WTC11 (cell line): ENCODE data around the gene CER1. TPM values are rescaled to one million over a fixed set of nuclear protein-coding genes. Genes with fewer than 3 reads are reported as not detected.

Experiments
- ATAC-seq: fragments of 200-7000 bp; cut with Tn5 transposase; 2 replicates; pipeline ENCODE4 v1.10.0; 2021; ENCODE audit warnings: mild to moderate bottlenecking, moderate library complexity
- CTCF ChIA-PET: fragments of 300-600 bp; sonication (Branson Sonifier 250); formaldehyde crosslinking; loops from one replicate; lab custom pipeline; 2021; ENCODE audit warnings: antibody characterized with exemption; lab: Charles Lee
- POLR2A ChIA-PET: fragments of 350-600 bp; sonication (Branson Sonifier 250); formaldehyde crosslinking; loops from one replicate; lab custom pipeline; 2021; ENCODE audit warnings: antibody characterized with exemption; lab: Charles Lee
- DNase-seq: peaks from one replicate; pipeline ENCODE4 v3.0.0; 2021; ENCODE audit warnings: low spot score
- H3K27ac Mint-ChIP-seq: 2 replicates; pipeline ENCODE4 v1.8.0; 2021; ENCODE audit warnings: mixed read lengths
- H3K27me3 Mint-ChIP-seq: 2 replicates; pipeline ENCODE4 v1.8.0; 2021; ENCODE audit warnings: low read depth, mild to moderate bottlenecking, moderate library complexity, mixed read lengths
- H3K36me3 Mint-ChIP-seq: 2 replicates; pipeline ENCODE4 v1.8.0; 2021; ENCODE audit warnings: mixed read lengths
- H3K4me1 Mint-ChIP-seq: 2 replicates; pipeline ENCODE4 v1.8.0; 2022; ENCODE audit warnings: mixed read lengths
- H3K4me3 Mint-ChIP-seq: 2 replicates; pipeline ENCODE4 v1.8.0; 2021; ENCODE audit warnings: mild to moderate bottlenecking, moderate library complexity, mixed read lengths
- H3K9me3 Mint-ChIP-seq: 2 replicates; pipeline ENCODE4 v1.8.0; 2021; ENCODE audit warnings: mixed read lengths
- ATF1 ChIP-seq: sonication (generic); formaldehyde crosslinking; IDR thresholded peaks from 2 replicates; pipeline ENCODE4 v1.8.1; 2023; ENCODE audit warnings: mild to moderate bottlenecking, moderate library complexity, missing genetic modification reagents
- CBFB ChIP-seq: sonication (generic); formaldehyde crosslinking; IDR thresholded peaks from 2 replicates; pipeline ENCODE4 v1.8.1; 2022; ENCODE audit warnings: mild to moderate bottlenecking, low read depth, missing genetic modification reagents
- FOXP1 ChIP-seq: sonication (generic); formaldehyde crosslinking; IDR thresholded peaks from 2 replicates; pipeline ENCODE4 v1.8.0; 2022; ENCODE audit warnings: missing genetic modification reagents, mild to moderate bottlenecking, moderate library complexity, borderline replicate concordance
- MXD4 ChIP-seq: fragments of 250-450 bp; sonication (Bioruptor Pico); IDR thresholded peaks from 2 replicates; pipeline ENCODE4 v1.8.0; 2021; ENCODE audit warnings: mild to moderate bottlenecking, moderate library complexity, borderline replicate concordance
- RELA ChIP-seq: sonication (generic); formaldehyde crosslinking; IDR thresholded peaks from 2 replicates; pipeline ENCODE4 v1.8.1; 2022; ENCODE audit warnings: missing genetic modification reagents, mild to moderate bottlenecking, borderline replicate concordance
- SOX15 ChIP-seq: fragments of 250-450 bp; sonication (Bioruptor Pico); IDR thresholded peaks from 2 replicates; pipeline ENCODE4 v1.9.0; 2021; ENCODE audit warnings: mild to moderate bottlenecking
- TCF7 ChIP-seq: sonication (generic); formaldehyde crosslinking; IDR thresholded peaks from 2 replicates; pipeline ENCODE4 v1.8.0; 2022; ENCODE audit warnings: mild to moderate bottlenecking, low read depth, missing genetic modification reagents, moderate library complexity
- TP53 ChIP-seq: sonication (generic); formaldehyde crosslinking; IDR thresholded peaks from 2 replicates; pipeline ENCODE4 v1.8.1; 2023; ENCODE audit warnings: mild to moderate bottlenecking, missing genetic modification reagents
- ZNF219 ChIP-seq: sonication (generic); formaldehyde crosslinking; IDR thresholded peaks from 2 replicates; pipeline ENCODE4 v1.8.0; 2023; ENCODE audit warnings: missing genetic modification reagents, mild to moderate bottlenecking, borderline replicate concordance
- ZNF317 ChIP-seq: sonication (generic); formaldehyde crosslinking; IDR thresholded peaks from 2 replicates; pipeline ENCODE4 v1.8.1; 2023; ENCODE audit warnings: low read depth, mild to moderate bottlenecking, moderate library complexity, missing genetic modification reagents, borderline replicate concordance
- ZNF671 ChIP-seq: fragments of 250-450 bp; sonication (Bioruptor Pico); IDR thresholded peaks from 2 replicates; pipeline ENCODE4 v1.8.0; 2021; ENCODE audit warnings: mild to moderate bottlenecking
- total RNA-seq: library from RNA; stranded (reverse); gene quantifications from 3 replicates; pipeline ENCODE4 v1.2.3, GENCODE V29; 2021
- TF ChIP-seq, protein P1 (sequence below): fragments of 250-450 bp; sonication (Bioruptor Pico); IDR thresholded peaks from 2 replicates; pipeline ENCODE4 v1.9.0; 2021; ENCODE audit warnings: mild to moderate bottlenecking
- TF ChIP-seq, protein P2 (sequence below): sonication (generic); formaldehyde crosslinking; IDR thresholded peaks from 2 replicates; pipeline ENCODE4 v1.8.0; 2023; ENCODE audit warnings: mild to moderate bottlenecking, missing genetic modification reagents
- TF ChIP-seq, protein P3 (sequence below): sonication (generic); formaldehyde crosslinking; IDR thresholded peaks from 2 replicates; pipeline ENCODE4 v1.8.0; 2023; ENCODE audit warnings: missing genetic modification reagents, mild to moderate bottlenecking, borderline replicate concordance
- TF ChIP-seq, protein P4 (sequence below): sonication (generic); formaldehyde crosslinking; IDR thresholded peaks from 2 replicates; pipeline ENCODE4 v1.8.1; 2023; ENCODE audit warnings: mild to moderate bottlenecking, missing genetic modification reagents, moderate library complexity
- TF ChIP-seq, protein P5 (sequence below): sonication (generic); formaldehyde crosslinking; IDR thresholded peaks from 2 replicates; pipeline ENCODE4 v1.8.0; 2022; ENCODE audit warnings: mild to moderate bottlenecking, missing genetic modification reagents
- TF ChIP-seq, protein P6 (sequence below): sonication (generic); formaldehyde crosslinking; conservative IDR thresholded peaks from 2 replicates; pipeline ENCODE4 v1.8.1; 2023; ENCODE audit warnings: mild to moderate bottlenecking, low read depth, missing genetic modification reagents, moderate library complexity

Gene CER1
- total RNA-seq, 1 experiment from 2014 or later, result 2.4 TPM

DNA sequence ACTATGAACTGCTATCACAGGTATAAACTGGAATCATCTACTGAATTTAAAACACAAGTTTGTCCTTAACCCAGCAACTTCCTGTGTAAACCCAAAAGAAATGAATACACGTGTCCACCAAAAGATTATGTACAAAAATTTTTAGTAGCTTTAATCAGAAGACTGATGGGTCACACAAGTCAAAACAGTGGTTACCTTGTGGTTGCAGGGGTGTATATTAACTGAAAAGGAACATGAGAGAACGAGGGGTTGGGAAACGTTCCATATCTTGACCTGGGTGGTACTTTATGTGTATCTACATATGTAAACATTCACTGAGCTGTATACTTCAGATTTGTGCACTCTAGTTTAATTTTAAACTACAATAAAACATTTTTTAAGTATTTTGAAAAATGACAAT lies 47.9 kb downstream of the CER1 start (continued):
- TF ChIP-seq, protein P1, sequence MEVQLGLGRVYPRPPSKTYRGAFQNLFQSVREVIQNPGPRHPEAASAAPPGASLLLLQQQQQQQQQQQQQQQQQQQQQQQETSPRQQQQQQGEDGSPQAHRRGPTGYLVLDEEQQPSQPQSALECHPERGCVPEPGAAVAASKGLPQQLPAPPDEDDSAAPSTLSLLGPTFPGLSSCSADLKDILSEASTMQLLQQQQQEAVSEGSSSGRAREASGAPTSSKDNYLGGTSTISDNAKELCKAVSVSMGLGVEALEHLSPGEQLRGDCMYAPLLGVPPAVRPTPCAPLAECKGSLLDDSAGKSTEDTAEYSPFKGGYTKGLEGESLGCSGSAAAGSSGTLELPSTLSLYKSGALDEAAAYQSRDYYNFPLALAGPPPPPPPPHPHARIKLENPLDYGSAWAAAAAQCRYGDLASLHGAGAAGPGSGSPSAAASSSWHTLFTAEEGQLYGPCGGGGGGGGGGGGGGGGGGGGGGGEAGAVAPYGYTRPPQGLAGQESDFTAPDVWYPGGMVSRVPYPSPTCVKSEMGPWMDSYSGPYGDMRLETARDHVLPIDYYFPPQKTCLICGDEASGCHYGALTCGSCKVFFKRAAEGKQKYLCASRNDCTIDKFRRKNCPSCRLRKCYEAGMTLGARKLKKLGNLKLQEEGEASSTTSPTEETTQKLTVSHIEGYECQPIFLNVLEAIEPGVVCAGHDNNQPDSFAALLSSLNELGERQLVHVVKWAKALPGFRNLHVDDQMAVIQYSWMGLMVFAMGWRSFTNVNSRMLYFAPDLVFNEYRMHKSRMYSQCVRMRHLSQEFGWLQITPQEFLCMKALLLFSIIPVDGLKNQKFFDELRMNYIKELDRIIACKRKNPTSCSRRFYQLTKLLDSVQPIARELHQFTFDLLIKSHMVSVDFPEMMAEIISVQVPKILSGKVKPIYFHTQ (CRISPR knock-in tag), result no peak
- TF ChIP-seq, all 79 proteins: peak for 0

DNA sequence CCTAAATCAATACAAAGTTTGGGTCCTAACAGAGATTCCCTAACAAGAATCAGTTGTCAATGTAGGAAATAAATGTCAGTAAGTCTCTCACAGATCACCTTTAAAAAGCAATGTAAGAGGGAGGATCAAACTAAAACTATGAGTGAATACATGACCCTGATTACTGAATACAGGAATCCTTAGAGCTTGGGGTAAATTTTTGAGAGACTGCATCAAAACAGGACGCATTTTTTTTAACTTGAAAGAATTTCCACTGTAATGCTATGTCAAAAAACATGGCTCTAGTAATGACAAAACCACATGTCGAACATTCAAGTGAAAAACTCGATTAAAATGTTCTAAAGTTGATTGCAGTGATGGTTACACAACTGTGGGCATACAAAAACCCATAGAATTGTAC lies 51.2 kb downstream of the CER1 start:
- no peaks in the 10 kb centered on the region for H3K9me3 Mint-ChIP-seq
- TF ChIP-seq, protein P2, sequence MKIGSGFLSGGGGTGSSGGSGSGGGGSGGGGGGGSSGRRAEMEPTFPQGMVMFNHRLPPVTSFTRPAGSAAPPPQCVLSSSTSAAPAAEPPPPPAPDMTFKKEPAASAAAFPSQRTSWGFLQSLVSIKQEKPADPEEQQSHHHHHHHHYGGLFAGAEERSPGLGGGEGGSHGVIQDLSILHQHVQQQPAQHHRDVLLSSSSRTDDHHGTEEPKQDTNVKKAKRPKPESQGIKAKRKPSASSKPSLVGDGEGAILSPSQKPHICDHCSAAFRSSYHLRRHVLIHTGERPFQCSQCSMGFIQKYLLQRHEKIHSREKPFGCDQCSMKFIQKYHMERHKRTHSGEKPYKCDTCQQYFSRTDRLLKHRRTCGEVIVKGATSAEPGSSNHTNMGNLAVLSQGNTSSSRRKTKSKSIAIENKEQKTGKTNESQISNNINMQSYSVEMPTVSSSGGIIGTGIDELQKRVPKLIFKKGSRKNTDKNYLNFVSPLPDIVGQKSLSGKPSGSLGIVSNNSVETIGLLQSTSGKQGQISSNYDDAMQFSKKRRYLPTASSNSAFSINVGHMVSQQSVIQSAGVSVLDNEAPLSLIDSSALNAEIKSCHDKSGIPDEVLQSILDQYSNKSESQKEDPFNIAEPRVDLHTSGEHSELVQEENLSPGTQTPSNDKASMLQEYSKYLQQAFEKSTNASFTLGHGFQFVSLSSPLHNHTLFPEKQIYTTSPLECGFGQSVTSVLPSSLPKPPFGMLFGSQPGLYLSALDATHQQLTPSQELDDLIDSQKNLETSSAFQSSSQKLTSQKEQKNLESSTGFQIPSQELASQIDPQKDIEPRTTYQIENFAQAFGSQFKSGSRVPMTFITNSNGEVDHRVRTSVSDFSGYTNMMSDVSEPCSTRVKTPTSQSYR (CRISPR knock-in tag), result no peak
- TF ChIP-seq SOX15 (CRISPR knock-in tag) (no peak), ATF1 (CRISPR knock-in tag) (no peak)
- no peak for ATAC-seq
- ChIA-PET POLR2A (no interaction called here), CTCF (no interaction called here)
- no peaks in the 10 kb centered on the region for H3K27me3 Mint-ChIP-seq
- DNase-seq, result no peak
- H3K4me3 Mint-ChIP-seq, result no peak overlapping the region
- H3K4me1 Mint-ChIP-seq, result no peaks in the 10 kb centered on the region
- H3K36me3 Mint-ChIP-seq, result peaks cover 10% of the 10 kb centered on the region
- H3K27ac Mint-ChIP-seq, result no peak overlapping the region

DNA sequence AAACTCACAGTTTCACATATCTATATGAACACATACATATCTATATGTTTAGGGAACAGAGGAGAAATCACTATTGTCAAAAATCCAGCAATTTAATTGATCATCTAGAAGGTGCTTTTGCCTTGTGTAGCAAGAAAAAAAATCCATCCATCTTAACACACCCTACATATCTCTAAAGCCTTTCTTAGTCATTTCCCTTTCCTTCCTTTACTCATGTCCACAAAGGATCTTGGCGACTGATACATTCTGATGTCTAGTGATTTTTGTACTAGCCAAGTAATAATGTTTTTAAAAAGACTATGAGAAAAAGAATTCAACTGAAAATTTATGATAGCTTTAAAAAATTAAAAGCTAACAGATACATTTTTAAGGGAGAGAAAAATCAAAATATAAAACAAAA lies 51.8 kb downstream of the CER1 start:
- POLR2A ChIA-PET, result no interaction called here
- H3K4me1 Mint-ChIP-seq, result no peaks in the 10 kb centered on the region
- TF ChIP-seq ZNF317 (CRISPR knock-in tag) (no peak), TP53 (CRISPR knock-in tag) (no peak), ATF1 (CRISPR knock-in tag) (no peak), RELA (CRISPR knock-in tag) (no peak), FOXP1 (no peak), CBFB (CRISPR knock-in tag) (no peak), MXD4 (CRISPR knock-in tag) (no peak), ZNF219 (no peak), ZNF671 (no peak), TCF7 (no peak)
- TF ChIP-seq, protein P3, sequence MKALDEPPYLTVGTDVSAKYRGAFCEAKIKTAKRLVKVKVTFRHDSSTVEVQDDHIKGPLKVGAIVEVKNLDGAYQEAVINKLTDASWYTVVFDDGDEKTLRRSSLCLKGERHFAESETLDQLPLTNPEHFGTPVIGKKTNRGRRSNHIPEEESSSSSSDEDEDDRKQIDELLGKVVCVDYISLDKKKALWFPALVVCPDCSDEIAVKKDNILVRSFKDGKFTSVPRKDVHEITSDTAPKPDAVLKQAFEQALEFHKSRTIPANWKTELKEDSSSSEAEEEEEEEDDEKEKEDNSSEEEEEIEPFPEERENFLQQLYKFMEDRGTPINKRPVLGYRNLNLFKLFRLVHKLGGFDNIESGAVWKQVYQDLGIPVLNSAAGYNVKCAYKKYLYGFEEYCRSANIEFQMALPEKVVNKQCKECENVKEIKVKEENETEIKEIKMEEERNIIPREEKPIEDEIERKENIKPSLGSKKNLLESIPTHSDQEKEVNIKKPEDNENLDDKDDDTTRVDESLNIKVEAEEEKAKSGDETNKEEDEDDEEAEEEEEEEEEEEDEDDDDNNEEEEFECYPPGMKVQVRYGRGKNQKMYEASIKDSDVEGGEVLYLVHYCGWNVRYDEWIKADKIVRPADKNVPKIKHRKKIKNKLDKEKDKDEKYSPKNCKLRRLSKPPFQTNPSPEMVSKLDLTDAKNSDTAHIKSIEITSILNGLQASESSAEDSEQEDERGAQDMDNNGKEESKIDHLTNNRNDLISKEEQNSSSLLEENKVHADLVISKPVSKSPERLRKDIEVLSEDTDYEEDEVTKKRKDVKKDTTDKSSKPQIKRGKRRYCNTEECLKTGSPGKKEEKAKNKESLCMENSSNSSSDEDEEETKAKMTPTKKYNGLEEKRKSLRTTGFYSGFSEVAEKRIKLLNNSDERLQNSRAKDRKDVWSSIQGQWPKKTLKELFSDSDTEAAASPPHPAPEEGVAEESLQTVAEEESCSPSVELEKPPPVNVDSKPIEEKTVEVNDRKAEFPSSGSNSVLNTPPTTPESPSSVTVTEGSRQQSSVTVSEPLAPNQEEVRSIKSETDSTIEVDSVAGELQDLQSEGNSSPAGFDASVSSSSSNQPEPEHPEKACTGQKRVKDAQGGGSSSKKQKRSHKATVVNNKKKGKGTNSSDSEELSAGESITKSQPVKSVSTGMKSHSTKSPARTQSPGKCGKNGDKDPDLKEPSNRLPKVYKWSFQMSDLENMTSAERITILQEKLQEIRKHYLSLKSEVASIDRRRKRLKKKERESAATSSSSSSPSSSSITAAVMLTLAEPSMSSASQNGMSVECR (CRISPR knock-in tag), result no peak
- TF ChIP-seq, protein P4, sequence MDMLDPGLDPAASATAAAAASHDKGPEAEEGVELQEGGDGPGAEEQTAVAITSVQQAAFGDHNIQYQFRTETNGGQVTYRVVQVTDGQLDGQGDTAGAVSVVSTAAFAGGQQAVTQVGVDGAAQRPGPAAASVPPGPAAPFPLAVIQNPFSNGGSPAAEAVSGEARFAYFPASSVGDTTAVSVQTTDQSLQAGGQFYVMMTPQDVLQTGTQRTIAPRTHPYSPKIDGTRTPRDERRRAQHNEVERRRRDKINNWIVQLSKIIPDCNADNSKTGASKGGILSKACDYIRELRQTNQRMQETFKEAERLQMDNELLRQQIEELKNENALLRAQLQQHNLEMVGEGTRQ (CRISPR knock-in tag), result no peak
- TF ChIP-seq, protein P5, sequence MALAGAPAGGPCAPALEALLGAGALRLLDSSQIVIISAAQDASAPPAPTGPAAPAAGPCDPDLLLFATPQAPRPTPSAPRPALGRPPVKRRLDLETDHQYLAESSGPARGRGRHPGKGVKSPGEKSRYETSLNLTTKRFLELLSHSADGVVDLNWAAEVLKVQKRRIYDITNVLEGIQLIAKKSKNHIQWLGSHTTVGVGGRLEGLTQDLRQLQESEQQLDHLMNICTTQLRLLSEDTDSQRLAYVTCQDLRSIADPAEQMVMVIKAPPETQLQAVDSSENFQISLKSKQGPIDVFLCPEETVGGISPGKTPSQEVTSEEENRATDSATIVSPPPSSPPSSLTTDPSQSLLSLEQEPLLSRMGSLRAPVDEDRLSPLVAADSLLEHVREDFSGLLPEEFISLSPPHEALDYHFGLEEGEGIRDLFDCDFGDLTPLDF, result no peak
- TF ChIP-seq, protein P6, sequence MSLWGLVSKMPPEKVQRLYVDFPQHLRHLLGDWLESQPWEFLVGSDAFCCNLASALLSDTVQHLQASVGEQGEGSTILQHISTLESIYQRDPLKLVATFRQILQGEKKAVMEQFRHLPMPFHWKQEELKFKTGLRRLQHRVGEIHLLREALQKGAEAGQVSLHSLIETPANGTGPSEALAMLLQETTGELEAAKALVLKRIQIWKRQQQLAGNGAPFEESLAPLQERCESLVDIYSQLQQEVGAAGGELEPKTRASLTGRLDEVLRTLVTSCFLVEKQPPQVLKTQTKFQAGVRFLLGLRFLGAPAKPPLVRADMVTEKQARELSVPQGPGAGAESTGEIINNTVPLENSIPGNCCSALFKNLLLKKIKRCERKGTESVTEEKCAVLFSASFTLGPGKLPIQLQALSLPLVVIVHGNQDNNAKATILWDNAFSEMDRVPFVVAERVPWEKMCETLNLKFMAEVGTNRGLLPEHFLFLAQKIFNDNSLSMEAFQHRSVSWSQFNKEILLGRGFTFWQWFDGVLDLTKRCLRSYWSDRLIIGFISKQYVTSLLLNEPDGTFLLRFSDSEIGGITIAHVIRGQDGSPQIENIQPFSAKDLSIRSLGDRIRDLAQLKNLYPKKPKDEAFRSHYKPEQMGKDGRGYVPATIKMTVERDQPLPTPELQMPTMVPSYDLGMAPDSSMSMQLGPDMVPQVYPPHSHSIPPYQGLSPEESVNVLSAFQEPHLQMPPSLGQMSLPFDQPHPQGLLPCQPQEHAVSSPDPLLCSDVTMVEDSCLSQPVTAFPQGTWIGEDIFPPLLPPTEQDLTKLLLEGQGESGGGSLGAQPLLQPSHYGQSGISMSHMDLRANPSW (CRISPR knock-in tag), result no peak

More for the DNA sequence above, 51.8 kb downstream of the CER1 start:
- Mint-ChIP-seq H3K36me3 (peaks cover 10% of the 10 kb centered on the region), H3K27ac (no peak overlapping the region), H3K9me3 (no peaks in the 10 kb centered on the region), H3K27me3 (no peaks in the 10 kb centered on the region), H3K4me3 (no peak overlapping the region)
- no peak for DNase-seq
- CTCF ChIA-PET, result no interaction called here
- ATAC-seq, result no peak
